HepG2 (cell line): ENCODE measurements around the gene RCOR1. TPM values are rescaled to one million over a fixed set of nuclear protein-coding genes. Genes with fewer than 3 reads are reported as not detected.
A peak's percentile ranks its signal among the peaks of the same experiment; 100 is the strongest.

ENCODE experiments used
- ELF3 ChIP-seq: IDR thresholded peaks from 2 replicates; pipeline ENCODE4 v1.6.1; 2016; ENCODE audit warnings: missing genetic modification reagents, missing compliant biosample characterization
- FOXA3 ChIP-seq: IDR thresholded peaks from 2 replicates; pipeline ENCODE4 v1.6.1; 2016; ENCODE audit warnings: missing genetic modification reagents, missing compliant biosample characterization
- HMGA1 ChIP-seq: sonication (generic); formaldehyde crosslinking; conservative IDR thresholded peaks from 2 replicates; pipeline ENCODE4 v1.4.0; 2020; ENCODE audit warnings: missing genetic modification reagents
- NFKB2 ChIP-seq: sonication (generic); formaldehyde crosslinking; IDR thresholded peaks from 2 replicates; pipeline ENCODE4 v1.4.0; 2020; ENCODE audit warnings: missing genetic modification reagents, borderline replicate concordance
- NPAS2 ChIP-seq: sonication (generic); formaldehyde crosslinking; IDR thresholded peaks from 2 replicates; pipeline ENCODE4 v1.8.0; 2022; ENCODE audit warnings: mild to moderate bottlenecking, missing genetic modification reagents, borderline replicate concordance
- RAD51 ChIP-seq: fragments of 450-650 bp; IDR thresholded peaks from 2 replicates; pipeline ENCODE4 v1.6.1; 2016; ENCODE audit warnings: borderline replicate concordance
- RARG ChIP-seq: sonication (generic); formaldehyde crosslinking; IDR thresholded peaks from 2 replicates; pipeline ENCODE4 v1.4.0; 2020; ENCODE audit warnings: low read depth, mild to moderate bottlenecking, missing genetic modification reagents
- SOX13 ChIP-seq, 3 experiments: fragments of 450-650 bp in 1 of 3; sonication (generic) in 1 of 3; formaldehyde crosslinking in 1 of 3; IDR thresholded peaks in 2 of 3; conservative IDR thresholded peaks in 1 of 3; 2 replicates each; pipeline versions ENCODE4 v1.5.0 to v1.6.1; 2016 to 2020; ENCODE audit warnings: antibody characterized with exemption in 1 of 3, mild to moderate bottlenecking in 1 of 3, missing compliant biosample characterization in 1 of 3, missing genetic modification reagents in 1 of 3, moderate library complexity in 1 of 3
- SRF ChIP-seq: IDR thresholded peaks from 2 replicates; pipeline ENCODE4 v1.6.1; 2011; ENCODE audit warnings: mild to moderate bottlenecking, low read depth, low read length, moderate library complexity
- U2AF2 ChIP-seq: fragments of 200-400 bp; formaldehyde crosslinking; IDR thresholded peaks from 2 replicates; pipeline ENCODE4 v1.6.1; 2017; ENCODE audit warnings: low read depth, mild to moderate bottlenecking, low read length
- ZBTB10 ChIP-seq: sonication (generic); formaldehyde crosslinking; IDR thresholded peaks from 2 replicates; pipeline ENCODE4 v1.4.0; 2020; ENCODE audit warnings: missing genetic modification reagents, borderline replicate concordance
- ZBTB26 ChIP-seq: IDR thresholded peaks from 2 replicates; pipeline ENCODE4 v1.6.1; 2016; ENCODE audit warnings: missing compliant biosample characterization, missing genetic modification reagents, borderline replicate concordance
- ZBTB38 ChIP-seq: sonication (generic); formaldehyde crosslinking; IDR thresholded peaks from 2 replicates; pipeline ENCODE4 v1.5.1; 2020; ENCODE audit warnings: mild to moderate bottlenecking, missing genetic modification reagents
- ZMAT3 ChIP-seq: sonication (generic); formaldehyde crosslinking; conservative IDR thresholded peaks from 2 replicates; pipeline ENCODE4 v1.7.0; 2021; ENCODE audit warnings: missing genetic modification reagents
- ZNF12 ChIP-seq: sonication (generic); formaldehyde crosslinking; IDR thresholded peaks from 2 replicates; pipeline ENCODE4 v1.5.0; 2020; ENCODE audit warnings: missing genetic modification reagents
- ZNF556 ChIP-seq: sonication (generic); formaldehyde crosslinking; IDR thresholded peaks from 2 replicates; pipeline ENCODE4 v1.4.0; 2020; ENCODE audit warnings: mild to moderate bottlenecking, missing genetic modification reagents, borderline replicate concordance
- ZSCAN21 ChIP-seq: sonication (generic); formaldehyde crosslinking; IDR thresholded peaks from 2 replicates; pipeline ENCODE4 v1.8.0; 2022; ENCODE audit warnings: mild to moderate bottlenecking, missing genetic modification reagents, moderate library complexity, borderline replicate concordance
- ZXDC ChIP-seq: sonication (generic); formaldehyde crosslinking; IDR thresholded peaks from 2 replicates; pipeline ENCODE4 v1.5.0; 2020; ENCODE audit warnings: mild to moderate bottlenecking, missing genetic modification reagents
- polyA plus RNA-seq, 8 experiments: library from polyadenylated mRNA; depleted of rRNA in 3 of 8; stranded (reverse) in 7 of 8; unstranded in 1 of 8; fragments of >200 nt; fragmentation: Illumina TruSeq in 4 of 8; extraction: Trizol in 4 of 8; gene quantifications; 2 replicates each; pipeline versions ENCODE4 v1.2.1 to v1.2.3, GENCODE V29; 2011 to 2016; ENCODE audit warnings: low read depth in 4 of 8, missing spikeins in 1 of 8, mixed read lengths in 1 of 8; ENCODE audit not compliant: insufficient read depth in 1 of 8
- total RNA-seq, 5 experiments: library from RNA; depleted of rRNA; stranded (reverse); fragments of >200 nt; fragmentation: Illumina TruSeq; extraction: Trizol; gene quantifications; 2 replicates each; pipeline ENCODE4 v1.2.3, GENCODE V29; 2016; ENCODE audit warnings: low read depth in 1 of 5
- TF ChIP-seq, protein P1 (sequence below): sonication (generic); formaldehyde crosslinking; IDR thresholded peaks from 2 replicates; pipeline ENCODE4 v1.5.1; 2020; ENCODE audit warnings: missing genetic modification reagents, mild to moderate bottlenecking, borderline replicate concordance

The RCOR1 gene
- total and polyA plus RNA-seq, 2 of the 13 experiments (the other 11 are each of a cell fraction or from before 2014, with no cell fraction given), result 10.2 to 11.1 TPM

DNA sequence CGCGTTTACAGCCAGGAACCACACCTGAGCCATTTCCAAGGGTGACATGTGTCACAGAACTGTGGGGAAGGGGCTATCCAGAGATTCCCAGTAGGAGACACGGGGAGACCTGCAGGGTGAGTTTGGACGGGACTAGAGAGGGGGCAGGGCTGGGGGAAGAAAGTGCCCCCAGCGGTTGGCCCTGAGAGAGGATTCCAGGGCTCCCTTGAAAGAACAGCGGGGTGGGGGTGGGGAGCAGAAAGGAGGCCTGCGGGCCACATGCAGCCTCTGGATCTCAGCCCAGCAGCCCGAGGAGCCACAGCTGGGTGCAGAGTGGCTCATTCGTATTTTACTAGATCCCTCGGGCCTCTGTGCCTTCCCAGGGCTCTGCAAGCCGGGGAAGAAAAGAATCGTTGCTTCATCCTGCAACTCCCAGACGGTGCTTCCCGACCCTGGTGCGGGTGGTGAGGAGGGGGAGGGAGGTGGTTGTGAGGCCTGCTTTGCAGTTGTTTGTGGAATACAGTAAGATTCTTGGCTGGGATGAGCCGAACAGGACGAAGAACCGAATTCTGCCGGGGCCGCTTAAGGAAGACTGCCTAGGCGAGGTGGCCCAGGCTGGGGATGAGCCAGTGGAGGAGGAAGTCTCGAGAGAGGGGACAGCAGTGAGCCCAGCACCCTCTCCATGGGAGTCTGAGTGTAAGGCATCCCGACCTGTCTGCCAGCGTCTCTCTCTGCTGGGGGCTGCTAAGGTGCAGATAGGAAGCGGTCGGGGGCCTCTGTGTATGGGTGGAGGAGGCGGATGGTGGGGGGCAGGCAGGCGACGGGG, 46.8 kb upstream of the RCOR1 start (continued):
- TF ChIP-seq RAD51 (no peak), ZNF556 (CRISPR knock-in tag) (no peak), ELF3 (no peak), ZBTB26 (CRISPR knock-in tag) (no peak), SRF (no peak), NFKB2 (CRISPR knock-in tag) (no peak), ZBTB38 (CRISPR knock-in tag) (no peak), ZXDC (CRISPR knock-in tag) (0 out of 2 replicates have a peak, but pooled peaks have one; percentile 88), ZMAT3 (CRISPR knock-in tag) (no peak), SOX13 (IDR thresholded peaks at IDR 0.05) (no peak), SOX13 (CRISPR knock-in tag; conservative IDR thresholded peaks at IDR 0.05 in 1 of 2, IDR thresholded peaks at IDR 0.05 in 1 of 2) (peak in 1 of 2 experiments; percentile 38; a peak in 1 of 4 replicates), FOXA3 (CRISPR knock-in tag) (no peak), RARG (no peak), HMGA1 (CRISPR knock-in tag) (no peak), NPAS2 (no peak), U2AF2 (no peak), ZNF12 (no peak; the same call in 1 of the 2 replicates), ZBTB10 (peak; percentile 42), ZSCAN21 (CRISPR knock-in tag) (no peak)
- TF ChIP-seq, protein P1, sequence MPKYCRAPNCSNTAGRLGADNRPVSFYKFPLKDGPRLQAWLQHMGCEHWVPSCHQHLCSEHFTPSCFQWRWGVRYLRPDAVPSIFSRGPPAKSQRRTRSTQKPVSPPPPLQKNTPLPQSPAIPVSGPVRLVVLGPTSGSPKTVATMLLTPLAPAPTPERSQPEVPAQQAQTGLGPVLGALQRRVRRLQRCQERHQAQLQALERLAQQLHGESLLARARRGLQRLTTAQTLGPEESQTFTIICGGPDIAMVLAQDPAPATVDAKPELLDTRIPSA, result no peak
